HG03025 (cell line): ENCODE data around the gene TRIM52.

Experiments used
- ATAC-seq: cut with Tn5 transposase; IDR thresholded peaks from one replicate; pipeline ENCODE4 v1.9.1; 2021; ENCODE audit warnings: mild to moderate bottlenecking, moderate library complexity; ENCODE audit not compliant: unreplicated experiment, low FRiP score

The TRIM52 gene

DNA sequence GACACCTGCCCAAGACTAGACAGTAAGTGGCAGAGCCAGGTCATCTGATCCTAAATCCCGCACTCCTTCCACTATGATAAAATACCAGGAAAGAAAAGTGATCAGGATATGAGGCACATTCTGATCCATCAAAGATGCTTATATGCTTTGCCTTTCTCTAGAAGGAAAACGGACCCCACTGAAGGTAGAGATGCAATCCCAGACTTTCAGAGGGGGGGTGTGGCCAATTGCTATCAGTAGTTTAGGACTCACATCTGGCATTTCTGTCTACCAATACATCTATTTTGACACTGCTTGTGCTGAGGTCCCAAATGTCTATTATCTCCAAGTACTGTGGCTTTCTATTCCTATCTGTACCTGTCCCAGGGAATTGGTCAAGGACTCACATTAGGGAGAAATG lies 1.7 kb downstream of the TRIM52 start:
- no peak for ATAC-seq

DNA sequence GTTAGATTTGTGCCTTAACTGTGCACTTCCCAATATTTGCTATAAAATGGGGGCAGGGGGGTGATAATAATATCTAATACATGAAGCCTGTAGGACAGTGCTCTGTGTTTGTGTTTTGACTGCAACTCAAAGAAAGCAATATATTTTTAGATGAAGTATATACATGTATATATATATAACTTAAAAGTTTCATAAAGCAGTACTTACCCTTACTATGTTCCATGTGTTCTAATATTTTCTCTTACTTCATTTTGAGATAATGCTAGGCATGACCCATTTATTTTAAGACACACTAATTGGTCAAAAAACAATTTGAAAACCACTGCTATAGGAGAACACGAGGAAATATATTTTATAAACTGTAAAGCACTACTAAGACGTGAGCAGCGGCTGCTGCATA lies 2.4 kb downstream of the TRIM52 start:
- no peak for ATAC-seq

DNA sequence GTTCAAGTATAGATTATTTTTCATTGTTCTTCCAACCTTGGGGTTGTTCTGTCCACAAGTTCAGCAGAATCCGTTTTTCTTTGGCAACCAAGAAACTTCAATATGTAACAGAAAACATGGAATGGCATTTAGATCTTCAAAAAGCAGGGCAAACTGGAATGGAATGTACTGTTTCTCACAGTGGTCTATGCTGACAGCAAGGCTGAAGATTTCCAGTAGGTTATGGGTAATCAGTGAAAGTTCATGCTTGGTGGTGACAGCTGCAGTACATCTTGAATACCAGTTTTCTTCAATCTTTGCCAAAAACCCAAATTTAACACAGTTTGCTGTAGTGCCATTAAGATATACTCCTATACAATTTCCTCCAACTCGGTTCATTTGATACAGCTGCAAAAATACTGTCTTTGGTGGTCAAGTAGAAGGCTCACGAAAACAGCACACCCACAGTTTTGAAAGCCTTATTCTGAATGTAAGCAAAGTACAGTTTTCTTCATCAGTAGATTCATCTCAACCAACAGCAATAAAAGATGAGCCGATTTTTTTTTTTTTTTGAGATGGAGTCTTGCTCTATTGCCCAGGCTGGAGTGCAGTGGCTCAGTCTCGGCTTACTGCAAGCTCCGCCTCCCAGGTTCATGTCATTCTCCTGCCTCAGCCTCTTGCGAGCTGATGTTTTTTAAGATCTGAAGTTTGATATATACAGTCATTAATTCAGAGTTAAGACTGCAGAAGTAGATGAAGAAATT lies 4.9 kb downstream of the TRIM52 start:
- no peak for ATAC-seq

DNA sequence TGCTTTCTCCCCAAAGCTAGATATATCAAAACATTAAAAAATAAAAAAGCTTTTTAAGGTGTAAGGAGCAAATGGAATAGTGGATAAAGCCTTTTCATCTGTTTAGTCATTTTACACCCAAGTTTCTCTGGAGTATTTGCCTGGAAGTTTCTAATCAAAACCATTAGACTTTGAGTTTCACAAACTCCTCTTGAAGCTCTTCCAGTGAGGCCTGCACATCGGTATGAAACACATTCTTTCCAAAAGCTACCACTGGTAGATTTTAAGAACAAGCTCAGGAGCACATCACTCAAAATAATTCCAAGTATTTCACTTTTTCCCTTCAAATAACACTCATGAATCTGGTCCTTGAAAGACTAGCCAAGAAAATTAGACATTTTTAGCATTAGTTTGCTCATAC lies 5.7 kb downstream of the TRIM52 start:
- no peak for ATAC-seq

DNA sequence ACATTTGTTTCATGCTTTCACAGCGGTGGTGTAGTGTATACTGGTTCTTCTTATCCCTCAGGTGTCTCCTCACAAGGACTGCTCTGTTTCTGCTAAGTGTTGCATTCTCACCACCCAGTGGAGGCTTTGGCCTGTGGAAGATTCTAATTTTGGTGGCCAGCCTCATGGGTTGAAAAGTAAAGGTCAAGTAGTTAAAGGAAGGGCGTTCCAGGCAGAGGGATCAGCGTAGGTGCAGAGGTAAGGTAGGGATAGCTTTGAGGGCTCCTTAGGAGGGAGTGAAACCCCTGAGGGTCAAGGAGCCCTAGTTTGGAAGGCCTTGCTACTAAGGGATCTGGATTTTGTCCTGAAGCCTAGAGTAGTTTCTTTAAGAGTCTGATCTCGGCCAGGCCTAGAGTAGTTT lies 12.7 kb downstream of the TRIM52 start:
- ATAC-seq, result no peak

DNA sequence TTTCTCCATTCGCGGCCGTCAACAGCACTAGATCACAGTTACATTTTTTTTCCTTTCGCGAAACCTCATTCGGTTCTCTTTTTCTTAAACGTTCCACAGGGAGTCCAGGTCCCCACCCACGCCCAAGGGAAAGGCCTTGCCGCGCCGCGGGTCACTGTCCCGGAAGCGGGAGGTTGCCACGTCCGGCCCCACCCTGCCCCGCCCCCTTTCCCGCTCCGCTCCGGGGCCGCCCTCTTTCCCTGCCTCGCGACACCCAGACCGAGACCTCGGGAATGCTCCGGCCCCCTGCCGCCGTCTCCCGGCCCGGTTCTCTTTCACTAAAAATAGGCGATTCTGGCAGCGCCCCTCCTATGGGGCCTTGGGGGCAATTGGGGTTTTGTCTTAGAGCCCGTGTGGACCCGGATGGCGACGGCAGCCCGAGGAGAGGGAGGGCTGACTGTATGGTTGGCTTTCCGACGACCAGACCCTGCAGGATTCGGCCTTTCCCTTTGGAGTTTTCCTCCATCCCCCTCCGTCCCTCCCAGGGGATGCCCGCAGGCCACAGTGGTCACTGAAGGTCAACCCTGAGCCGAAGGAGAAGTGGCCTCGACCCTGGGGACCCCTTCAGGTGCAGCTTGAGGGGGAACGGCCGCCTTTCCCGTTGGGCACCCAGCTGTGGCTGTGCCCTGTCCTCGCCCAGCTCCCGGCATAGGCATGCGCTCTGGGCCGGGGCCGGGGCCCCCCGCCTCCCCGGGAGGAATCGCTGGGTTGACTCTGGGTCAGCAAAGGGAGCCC lies 14.5 kb downstream of the TRIM52 start:
- peak; percentile 46 for ATAC-seq

DNA sequence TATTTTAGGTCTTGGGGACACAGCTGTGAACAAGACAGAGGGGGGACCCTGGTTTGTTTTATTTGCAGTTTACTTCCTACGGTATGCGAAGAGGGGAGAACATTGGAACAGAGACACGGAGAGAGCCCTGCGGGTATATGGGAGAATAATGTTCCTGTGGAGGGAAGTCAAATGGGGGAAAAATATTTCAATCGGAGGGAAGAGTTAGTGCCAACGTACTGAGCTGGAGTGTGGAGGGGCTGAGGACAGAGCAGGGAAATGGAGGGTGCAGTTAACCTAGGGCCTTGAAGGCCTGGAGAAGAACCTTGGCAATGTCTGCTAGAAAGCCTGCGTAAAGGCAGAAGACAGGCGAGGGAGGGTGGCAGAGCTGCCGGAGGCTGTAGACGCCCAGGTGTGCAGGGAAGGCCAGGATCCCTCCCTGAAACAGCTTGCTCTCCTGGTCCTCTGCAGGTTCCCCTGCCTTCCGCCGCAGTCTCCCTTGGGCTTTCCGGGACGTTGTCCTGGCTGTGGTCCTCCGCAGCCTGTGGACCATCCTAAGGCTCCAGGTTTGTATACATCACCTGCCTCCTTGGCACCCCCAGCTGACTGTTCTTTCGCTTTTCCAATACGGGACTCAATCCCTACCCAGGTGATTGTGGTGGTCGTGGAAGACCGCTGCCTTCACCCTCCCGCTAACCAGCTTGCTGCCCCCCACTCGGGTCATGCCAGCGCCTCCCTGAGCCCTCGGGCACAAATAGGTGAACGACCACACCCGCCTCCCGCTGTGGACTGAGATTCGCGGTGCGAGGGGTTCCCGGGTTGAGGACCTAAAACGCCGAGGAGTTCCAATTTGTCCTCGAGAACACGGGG lies 15.3 kb downstream of the TRIM52 start:
- ATAC-seq, result no peak

DNA sequence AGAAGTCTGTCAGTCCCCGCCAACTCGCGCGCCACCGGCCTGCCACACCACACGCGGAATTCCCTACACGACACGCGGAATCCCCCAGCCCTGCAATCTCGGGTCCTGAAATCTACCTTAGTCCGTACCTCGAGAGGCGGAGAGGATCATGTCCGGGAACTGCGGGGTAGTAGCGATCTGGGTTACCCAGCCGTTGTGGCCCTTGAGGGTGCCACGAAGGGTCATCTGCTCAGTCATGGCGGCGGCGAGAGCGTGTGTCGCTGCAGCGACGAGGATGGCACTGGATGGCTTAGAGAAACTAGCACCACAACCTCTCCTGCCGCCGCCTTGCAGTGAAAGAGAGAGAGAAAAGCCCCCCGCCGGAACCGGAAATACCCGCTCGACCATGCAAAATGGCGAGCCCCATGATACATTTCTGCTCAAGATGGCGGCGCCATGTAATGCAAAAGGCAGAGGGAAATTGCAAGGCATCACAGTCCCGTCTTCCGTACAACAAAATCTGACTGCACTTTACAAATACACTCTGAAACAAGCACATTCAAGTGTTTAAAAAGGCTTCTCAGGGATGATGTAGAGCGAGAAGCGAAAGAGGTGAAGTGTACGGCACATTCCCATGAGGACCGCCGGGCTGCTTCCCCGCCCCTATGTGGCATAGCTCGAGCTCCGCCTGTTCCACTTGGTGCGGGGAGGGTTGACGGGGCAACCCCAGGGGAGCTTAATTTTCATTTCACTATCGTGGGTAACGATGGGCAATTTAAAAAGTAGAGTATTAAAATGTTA lies 17.2 kb downstream of the TRIM52 start, which contains the start of gene RACK1:
RACK1 (minus strand) TSS at position 343 of the 780 bp plus-strand sequence; CDS start at position 237, 106 bp downstream.
- peak; percentile 56 for ATAC-seq

DNA sequence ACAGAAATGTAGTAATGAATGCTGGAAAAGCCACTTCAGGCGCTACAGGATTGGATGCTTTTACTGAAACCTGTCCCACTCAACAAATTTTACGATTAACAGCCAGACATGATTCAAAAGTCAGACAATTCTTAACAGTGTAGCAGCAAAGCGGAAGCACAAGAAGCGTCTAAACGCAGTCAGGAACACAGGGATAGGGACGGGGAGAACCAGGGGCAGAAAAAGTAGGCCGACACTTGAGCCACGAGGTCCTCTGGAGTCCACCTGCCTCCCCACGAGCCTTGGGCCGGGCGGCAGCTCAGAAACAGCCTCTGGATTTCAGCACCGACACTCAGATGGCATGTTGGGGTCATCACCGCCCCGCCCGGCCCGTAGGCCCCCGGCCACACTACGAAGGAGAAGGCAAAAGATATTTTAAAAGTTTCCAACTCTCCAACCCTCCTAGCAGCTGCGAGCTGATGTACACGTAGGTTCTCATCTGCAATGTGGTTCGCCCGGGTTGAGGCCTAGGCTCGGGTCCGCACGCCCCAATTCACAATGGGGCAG lies 17.9 kb downstream of the TRIM52 start:
- no peak for ATAC-seq

DNA sequence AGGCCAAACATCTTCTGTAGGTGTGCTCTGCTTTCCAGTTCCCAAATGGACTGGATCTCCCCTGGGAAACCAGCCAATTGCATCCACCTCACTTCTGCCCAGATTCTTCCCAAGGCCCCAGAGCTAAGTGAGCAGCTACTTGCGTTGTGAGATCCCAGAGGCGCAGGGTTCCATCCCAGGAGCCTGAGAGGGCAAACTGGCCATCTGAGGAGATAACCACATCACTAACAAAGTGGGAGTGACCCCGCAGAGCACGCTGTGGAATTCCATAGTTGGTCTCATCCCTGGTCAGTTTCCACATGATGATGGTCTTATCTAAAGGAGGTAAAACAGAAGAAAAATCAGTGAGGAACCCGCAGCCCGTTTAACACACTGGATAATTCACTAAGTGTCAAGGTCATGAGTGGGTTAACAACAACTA lies 18.9 kb downstream of the TRIM52 start:
- no peak for ATAC-seq

DNA sequence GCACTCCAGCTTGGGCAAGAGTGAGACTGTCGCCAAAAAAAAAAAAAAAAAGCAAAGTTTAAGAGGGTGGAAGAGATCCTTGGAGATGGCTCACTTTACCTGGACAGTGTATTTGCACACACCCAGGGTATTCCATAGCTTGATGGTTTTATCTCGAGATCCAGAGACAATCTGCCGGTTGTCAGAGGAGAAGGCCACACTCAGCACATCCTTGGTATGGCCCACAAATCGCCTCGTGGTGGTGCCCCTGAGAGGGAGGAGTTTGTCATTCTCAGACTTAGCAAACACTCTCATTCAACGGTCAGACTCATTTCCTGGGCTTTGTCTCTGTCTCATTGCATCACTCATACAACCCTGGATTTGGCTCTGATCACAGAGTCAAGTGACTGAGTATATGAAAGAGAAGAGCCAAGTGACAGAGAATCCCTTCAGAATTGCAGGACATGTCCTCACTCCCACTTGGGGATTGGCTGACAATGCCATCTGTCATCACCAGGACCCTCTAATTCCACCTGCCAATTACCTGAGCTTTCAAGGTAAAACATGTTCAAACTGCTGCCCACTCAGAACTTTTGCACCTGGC lies 19.5 kb downstream of the TRIM52 start:
- ATAC-seq, result no peak

DNA sequence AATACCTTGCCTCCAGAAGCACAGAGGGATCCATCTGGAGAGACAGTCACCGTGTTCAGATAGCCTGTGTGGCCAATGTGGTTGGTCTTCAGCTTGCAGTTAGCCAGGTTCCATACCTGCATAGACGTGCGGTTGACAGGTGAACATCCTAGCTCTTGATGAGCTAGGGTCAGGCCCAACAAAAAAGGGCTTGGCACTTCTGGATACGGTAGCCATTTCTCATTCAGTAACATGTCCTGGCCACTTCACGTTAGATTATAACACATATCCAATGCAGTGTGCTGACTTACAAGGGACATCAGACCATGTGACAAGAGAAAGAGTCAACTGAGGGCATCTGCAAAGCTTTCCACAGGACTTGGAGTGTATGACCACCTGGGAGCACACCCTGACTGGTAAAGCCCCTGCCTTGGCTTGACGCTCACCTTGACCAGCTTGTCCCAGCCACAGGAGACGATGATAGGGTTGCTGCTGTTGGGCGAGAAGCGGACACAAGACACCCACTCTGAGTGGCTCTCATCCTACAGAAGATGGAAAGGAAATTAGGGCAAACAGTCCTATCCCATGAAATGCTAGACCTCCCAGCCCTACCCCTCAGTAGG lies 21.8 kb downstream of the TRIM52 start:
- no peak for ATAC-seq

DNA sequence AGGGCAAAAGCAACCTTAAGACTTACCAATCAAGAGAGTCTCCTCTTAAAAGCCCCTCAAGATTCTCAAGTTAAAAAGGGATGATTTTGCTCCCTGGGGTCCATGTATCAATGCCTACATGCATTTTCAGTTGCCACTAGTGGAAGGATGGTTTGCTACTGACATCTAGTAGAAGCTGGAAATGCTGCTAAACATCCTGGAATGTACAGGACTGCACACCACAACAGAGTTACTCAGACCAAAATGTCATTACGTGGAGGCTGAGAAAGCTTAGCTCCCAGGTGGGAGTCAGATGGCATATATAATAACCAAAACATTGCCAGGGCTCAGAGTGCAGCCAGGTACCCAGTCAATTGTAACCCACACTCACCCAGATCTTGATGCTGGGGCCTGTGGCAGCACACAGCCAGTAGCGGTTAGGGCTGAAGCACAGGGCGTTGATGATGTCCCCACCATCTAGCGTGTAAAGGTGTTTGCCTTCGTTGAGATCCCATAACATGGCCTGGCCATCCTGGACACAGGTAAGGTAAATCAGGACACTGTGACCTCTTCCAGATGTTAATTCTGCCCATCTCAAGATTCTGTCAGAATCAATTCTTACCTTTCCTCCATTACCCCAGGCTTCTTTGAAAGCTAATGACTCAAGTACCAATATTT lies 23.1 kb downstream of the TRIM52 start:
- no peak for ATAC-seq

DNA sequence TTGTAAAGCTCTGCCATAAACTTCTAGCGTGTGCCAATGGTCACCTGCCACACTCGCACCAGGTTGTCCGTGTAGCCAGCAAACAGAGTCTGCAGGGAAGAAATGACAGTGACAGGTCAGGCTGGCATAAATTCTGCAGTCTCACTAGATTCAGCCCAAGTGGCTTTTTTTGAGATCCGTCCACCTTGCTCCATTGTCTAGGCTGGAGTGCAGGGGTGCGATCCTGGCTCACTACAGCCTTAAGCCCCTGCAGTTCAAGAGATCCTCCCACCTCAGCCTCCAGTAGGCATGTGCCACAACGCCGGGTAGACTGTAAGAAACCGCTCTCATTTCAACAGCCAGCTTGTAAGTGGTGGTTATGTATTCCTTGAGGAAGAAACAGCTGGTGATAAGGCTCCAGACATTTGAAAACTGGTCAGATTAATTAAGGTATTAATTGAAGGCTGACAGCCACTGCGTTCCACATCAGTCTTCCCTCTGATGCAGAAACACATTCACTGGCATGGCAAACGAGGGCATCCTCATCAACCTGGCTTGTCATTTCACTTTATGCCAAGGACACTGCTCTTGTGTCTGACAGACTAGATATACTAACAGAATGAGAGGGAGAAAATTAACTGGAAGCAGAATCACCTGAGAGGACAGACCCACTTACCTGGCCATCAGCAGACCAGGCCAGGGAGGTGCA lies 23.8 kb downstream of the TRIM52 start:
- ATAC-seq, result no peak

DNA sequence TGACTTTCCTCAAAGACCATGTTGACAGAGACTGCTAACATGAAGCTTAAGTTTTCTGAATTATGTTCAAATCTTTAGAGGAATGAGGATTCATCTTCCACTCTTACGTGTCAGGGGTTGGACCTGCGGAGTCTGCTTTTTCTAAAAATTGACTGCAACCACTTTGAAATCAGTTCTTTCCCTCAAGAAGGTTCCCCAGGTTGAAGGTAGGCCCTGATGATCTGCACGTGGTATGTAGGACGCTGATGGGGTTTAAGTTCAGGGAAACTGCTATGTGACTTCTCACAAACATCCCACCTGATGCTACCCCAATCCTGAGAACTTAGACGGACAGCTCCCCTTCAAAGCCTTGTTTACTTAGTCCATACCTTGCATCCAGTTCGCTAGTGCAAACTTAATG lies 24.5 kb downstream of the TRIM52 start:
- ATAC-seq, result no peak

DNA sequence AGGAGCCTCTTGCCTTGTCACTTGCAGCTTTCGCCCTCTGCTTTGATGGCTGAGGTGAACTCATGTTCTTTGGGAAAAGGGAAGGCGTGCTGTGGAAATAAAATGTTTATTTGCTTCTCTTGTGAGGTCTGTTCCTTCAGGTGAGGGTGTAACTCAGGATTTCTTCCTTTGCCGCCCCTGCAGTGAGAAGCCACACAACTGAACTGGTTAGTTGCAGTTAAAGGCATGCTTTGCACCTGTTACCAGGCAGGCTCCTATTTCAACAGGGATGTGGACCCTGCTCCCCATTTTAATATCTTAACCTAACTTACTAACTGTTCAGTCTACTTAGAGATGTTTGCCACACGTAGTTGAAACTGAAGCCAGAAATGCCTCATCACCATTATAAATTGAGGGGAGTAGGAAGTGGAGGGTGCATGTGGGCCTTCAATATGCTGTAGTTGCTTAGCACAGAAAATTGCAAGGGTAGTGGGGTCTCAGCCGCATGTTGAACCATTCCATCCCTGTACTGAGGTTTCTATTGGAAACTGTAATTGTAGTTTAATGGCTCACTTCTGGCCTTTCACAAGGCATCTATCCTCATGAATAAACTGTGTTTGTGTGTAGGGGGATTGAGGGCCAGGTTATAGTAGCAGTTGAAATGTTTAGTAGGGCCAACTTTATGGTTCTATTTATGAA lies 25.1 kb downstream of the TRIM52 start:
- ATAC-seq, result no peak

DNA sequence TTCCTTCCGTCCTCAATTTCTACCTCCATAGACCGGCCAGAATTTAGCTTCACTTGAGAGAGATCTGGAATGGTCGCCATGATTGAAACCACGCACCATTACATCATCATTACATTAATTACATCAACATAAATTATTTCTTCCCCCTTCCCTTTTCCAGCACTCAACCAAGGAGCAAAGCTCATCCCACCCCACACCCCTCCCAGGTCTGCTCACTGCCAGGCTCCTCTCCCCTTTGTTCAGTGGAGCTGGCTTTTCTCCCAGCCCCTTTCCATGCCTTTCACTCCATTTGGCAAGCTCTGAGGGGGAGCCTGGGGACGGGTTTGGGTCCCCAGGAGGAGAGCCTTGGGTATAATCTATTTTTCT lies 25.6 kb downstream of the TRIM52 start:
- no peak for ATAC-seq
